Measurements from ENCODE around the gene TTC6. TPM values are rescaled to one million over a fixed set of nuclear protein-coding genes. Genes with fewer than 3 reads are reported as not detected.

TTC6 gene
- total RNA-seq, 1 donor: under 0.01 TPM

- no peak overlapping the region for H3K4me3 ChIP-seq (ENCODE audit: low read depth, low read length)
- no peak for TF ChIP-seq CTCF (IDR thresholded peaks at IDR 0.05; ENCODE audit: insufficient read depth, low read depth, low read length)
- DNase-seq (ENCODE audit: low read depth): no peak
Observed at GRCh38 chr14:37573356-37573755, 22.1 kb upstream of the TTC6 start.

- no peak for TF ChIP-seq CTCF (IDR thresholded peaks at IDR 0.05; ENCODE audit: insufficient read depth, low read depth, low read length)
- H3K4me3 ChIP-seq (ENCODE audit: low read depth, low read length): no peak overlapping the region
- DNase-seq (ENCODE audit: low read depth): no peak
Observed at GRCh38 chr14:37579274-37579673, 16.2 kb upstream of the TTC6 start.

- no peak overlapping the region for H3K4me3 ChIP-seq (ENCODE audit: low read depth, low read length)
- TF ChIP-seq CTCF (IDR thresholded peaks at IDR 0.05; ENCODE audit: insufficient read depth, low read depth, low read length): no peak
- DNase-seq (ENCODE audit: low read depth): no peak
Observed at GRCh38 chr14:37580146-37580545, 15.3 kb upstream of the TTC6 start.

- no peak for TF ChIP-seq CTCF (IDR thresholded peaks at IDR 0.05; ENCODE audit: insufficient read depth, low read depth, low read length)
- H3K4me3 ChIP-seq (ENCODE audit: low read depth, low read length): no peak overlapping the region
- DNase-seq (ENCODE audit: low read depth): no peak
Observed at GRCh38 chr14:37583358-37584210, 11.8 kb upstream of the TTC6 start.

- TF ChIP-seq CTCF (IDR thresholded peaks at IDR 0.05; ENCODE audit: insufficient read depth, low read depth, low read length): no peak
- DNase-seq (ENCODE audit: low read depth): no peak
- no peak overlapping the region for H3K4me3 ChIP-seq (ENCODE audit: low read depth, low read length)
Observed at GRCh38 chr14:37584211-37585100, 11.0 kb upstream of the TTC6 start.

GRCh38 chr14:37585101-37585511 lies 10.3 kb upstream of the TTC6 start:
- H3K4me3 ChIP-seq (ENCODE audit: low read depth, low read length): no peak overlapping the region
- no peak for DNase-seq (ENCODE audit: low read depth)
- no peak for TF ChIP-seq CTCF (IDR thresholded peaks at IDR 0.05; ENCODE audit: insufficient read depth, low read depth, low read length)

All from fibroblast of villous mesenchyme (primary cell).